ENCODE measurements around the gene THOC6. TPM values are rescaled to one million over a fixed set of nuclear protein-coding genes. Genes with fewer than 3 reads are reported as not detected.
"Not testable (repeated sequence)": the region's sequence is repeated elsewhere in the genome, so short reads cannot be mapped to it uniquely, and the experiment has no call there.

Gene THOC6
- total and polyA plus RNA-seq, 2 donors (not counting 1 experiment from before 2014, with no cell fraction given), result 28.5 to 52.2 TPM

DNA sequence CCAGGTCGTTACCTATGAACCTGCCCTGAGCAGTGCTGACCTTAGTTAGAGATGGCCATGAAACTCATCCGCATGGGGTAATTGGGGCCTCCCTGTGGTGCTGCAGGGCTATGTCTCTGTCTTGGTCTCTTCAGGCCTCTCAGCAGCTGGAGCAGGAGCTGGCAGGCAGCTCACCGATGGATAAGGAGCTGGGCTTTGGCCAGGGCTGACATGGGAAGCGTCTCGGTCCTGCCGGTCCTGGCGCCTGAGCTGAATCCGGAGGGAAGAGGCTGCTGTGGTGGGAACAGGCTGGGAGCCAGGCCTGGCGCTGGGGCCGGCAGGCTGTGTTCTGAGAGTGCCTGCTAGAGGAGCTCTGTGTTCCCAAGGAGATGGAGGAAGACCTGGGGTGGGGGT lies 51.7 kb downstream of the THOC6 start:
- Mint-ChIP-seq H3K4me3 (peak overlapping the region; percentile 77), H3K27me3 (no peaks in the 10 kb centered on the region), H3K9me3 (ENCODE audit: insufficient read depth) (no peaks in the 10 kb centered on the region), H3K27ac (peak overlapping the region; percentile 89), H3K4me1 (peaks cover 55% of the 10 kb centered on the region)
- Histone ChIP-seq H3K36me3 (replicated peaks in 1 of 2; ENCODE audit: control extremely low read depth in 1 of 2, control insufficient read depth in 1 of 2, extremely low read depth in 1 of 2, insufficient read depth in 2 of 2, low read length in 1 of 2) (no peaks in the 10 kb centered on the region), H3K9ac (ENCODE audit: low read length) (peak overlapping the region; percentile 44), H3K4me2 (replicated peaks; ENCODE audit: low read depth, low read length, poor library complexity, severe bottlenecking) (peak overlapping the region; percentile 69), H3K79me2 (ENCODE audit: control insufficient read depth, insufficient read depth, low read length) (peaks cover 3% of the 10 kb centered on the region), H4K20me1 (ENCODE audit: control insufficient read depth, insufficient read depth, low read length, poor library complexity, severe bottlenecking) (no peaks in the 10 kb centered on the region), H2AFZ (ENCODE audit: insufficient read depth, low read depth, low read length, poor library complexity, severe bottlenecking) (peak overlapping the region; percentile 70), H3K27ac (ENCODE audit: low read length in 2 of 2) (peak overlapping the region; percentile 32 to 74), H3K4me3 (ENCODE audit: control extremely low read depth in 1 of 5, extremely low read depth in 1 of 5, insufficient read depth in 1 of 5, low read depth in 2 of 5, low read length in 4 of 5) (peak overlapping the region in 1 of 5 experiments; percentile 29), H3K27me3 (replicated peaks in 1 of 4; ENCODE audit: control extremely low read depth in 1 of 4, control insufficient read depth in 3 of 4, insufficient read depth in 4 of 4, low read length in 3 of 4) (no peaks in the 10 kb centered on the region), H3K4me1 (ENCODE audit: control insufficient read depth in 2 of 2, insufficient read depth in 2 of 2, low read length in 2 of 2) (peaks cover 39 to 41% of the 10 kb centered on the region in 2 donors), H3K9me3 (ENCODE audit: control extremely low read depth in 1 of 3, control insufficient read depth in 2 of 3, insufficient read depth in 1 of 3, low read length in 2 of 3) (peaks cover 0 to 17% (median 7%) of the 10 kb centered on the region in 3 donors)
- TF ChIP-seq EZH2 (IDR thresholded peaks at IDR 0.05; ENCODE audit: borderline replicate concordance, insufficient read depth, low read depth, low read length, poor library complexity, severe bottlenecking) (no peak), CTCF (IDR thresholded peaks at IDR 0.05) (no peak)
- WGBS (ENCODE audit: insufficient coverage), result 59% methylated on average over 10 of the region's 10 CpGs
- intact Hi-C loops (cut with micrococcal nuclease), result no loop called here
- POLR2A ChIA-PET, result no interaction called here
- ATAC-seq (ENCODE audit: low read depth) (no peak), DNase-seq (no peak)
- CTCF ChIA-PET, result interaction anchor here (0.9 to 6.1 kb wide), 5 partner anchors 12 to 53 kb away, joined by 3 to 35 read pairs (median 28); partner anchors contain the start of gene ZSCAN10

DNA sequence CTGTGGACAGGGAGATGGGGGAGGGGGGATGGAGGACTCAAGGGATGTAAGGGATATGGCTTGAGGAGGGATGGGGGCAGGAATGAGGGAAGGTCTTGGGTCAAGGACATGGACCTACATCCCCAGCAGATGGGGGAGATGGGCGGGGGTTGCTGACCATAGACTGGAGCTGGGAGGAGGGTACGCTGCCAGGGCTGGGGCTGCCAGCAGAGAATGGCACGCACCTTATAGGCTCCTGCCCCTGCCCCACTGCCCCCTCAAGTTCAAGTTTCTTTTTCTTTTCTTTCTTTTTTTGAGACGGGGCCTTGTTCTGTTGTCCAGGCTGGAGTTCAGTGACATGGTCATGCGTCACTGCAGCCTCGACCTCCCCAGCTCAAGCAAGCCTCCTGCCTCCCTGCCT lies 52.1 kb downstream of the THOC6 start:
- H3K27me3 Mint-ChIP-seq; H3K27me3 ChIP-seq (replicated peaks in 1 of 4; ENCODE audit: control extremely low read depth in 1 of 4, control insufficient read depth in 3 of 4, insufficient read depth in 4 of 4, low read length in 3 of 4); DNase-seq; H3K4me3 ChIP-seq (ENCODE audit: control extremely low read depth in 1 of 5, extremely low read depth in 1 of 5, insufficient read depth in 1 of 5, low read depth in 2 of 5, low read length in 4 of 5); H4K20me1 ChIP-seq (ENCODE audit: control insufficient read depth, insufficient read depth, low read length, poor library complexity, severe bottlenecking); H3K36me3 ChIP-seq (replicated peaks in 1 of 2; ENCODE audit: control extremely low read depth in 1 of 2, control insufficient read depth in 1 of 2, extremely low read depth in 1 of 2, insufficient read depth in 2 of 2, low read length in 1 of 2); POLR2A ChIA-PET; ATAC-seq (ENCODE audit: low read depth); H2AFZ ChIP-seq (ENCODE audit: insufficient read depth, low read depth, low read length, poor library complexity, severe bottlenecking); H3K79me2 ChIP-seq (ENCODE audit: control insufficient read depth, insufficient read depth, low read length); H3K27ac ChIP-seq (ENCODE audit: low read length in 2 of 2); H3K9ac ChIP-seq (ENCODE audit: low read length); H3K4me3 Mint-ChIP-seq; H3K9me3 Mint-ChIP-seq (ENCODE audit: insufficient read depth): not testable (repeated sequence)
- Mint-ChIP-seq H3K4me1 (peaks cover 55% of the 10 kb centered on the region), H3K27ac (peak overlapping the region; percentile 51)
- CTCF ChIA-PET, result interaction anchor here (0.6 to 6.1 kb wide), 6 partner anchors 17 to 525 kb away, joined by 3 to 35 read pairs (median 18); partner anchors contain the start of gene ZSCAN10
- H3K4me1 ChIP-seq (ENCODE audit: control insufficient read depth in 2 of 2, insufficient read depth in 2 of 2, low read length in 2 of 2), result peaks cover 39 to 41% of the 10 kb centered on the region in 2 donors
- intact Hi-C loops (cut with micrococcal nuclease), result loop anchor here (2.0 kb wide), 2 partner anchors 17 to 21 kb away; no protein-coding TSS in a partner anchor
- peak overlapping the region; percentile 69 for H3K4me2 ChIP-seq (replicated peaks; ENCODE audit: low read depth, low read length, poor library complexity, severe bottlenecking)
- WGBS (ENCODE audit: insufficient coverage), result 93% methylated on average over 5 of the region's 6 CpGs
- H3K9me3 ChIP-seq (ENCODE audit: control extremely low read depth in 1 of 3, control insufficient read depth in 2 of 3, insufficient read depth in 1 of 3, low read length in 2 of 3), result peaks cover 0 to 17% (median 7%) of the 10 kb centered on the region in 3 donors

Measured in B cell (primary cell).